ENCODE data around the gene EXOSC1.

DNA sequence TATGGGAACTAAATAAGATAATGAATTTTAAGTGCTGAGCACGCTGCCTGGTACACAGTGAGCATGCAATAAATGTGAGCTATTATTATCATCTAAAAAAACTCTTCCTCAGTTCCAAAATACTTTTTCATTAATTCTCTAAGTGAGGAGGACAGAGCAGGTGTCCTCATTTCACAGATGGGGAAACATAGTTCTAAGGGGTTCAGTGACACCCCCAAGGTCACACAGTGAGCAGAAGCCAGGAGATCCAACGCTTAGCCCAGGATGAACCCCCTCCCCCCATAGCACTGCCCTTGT lies 37.9 kb downstream of the EXOSC1 start:
- TF ChIP-seq, protein P1, sequence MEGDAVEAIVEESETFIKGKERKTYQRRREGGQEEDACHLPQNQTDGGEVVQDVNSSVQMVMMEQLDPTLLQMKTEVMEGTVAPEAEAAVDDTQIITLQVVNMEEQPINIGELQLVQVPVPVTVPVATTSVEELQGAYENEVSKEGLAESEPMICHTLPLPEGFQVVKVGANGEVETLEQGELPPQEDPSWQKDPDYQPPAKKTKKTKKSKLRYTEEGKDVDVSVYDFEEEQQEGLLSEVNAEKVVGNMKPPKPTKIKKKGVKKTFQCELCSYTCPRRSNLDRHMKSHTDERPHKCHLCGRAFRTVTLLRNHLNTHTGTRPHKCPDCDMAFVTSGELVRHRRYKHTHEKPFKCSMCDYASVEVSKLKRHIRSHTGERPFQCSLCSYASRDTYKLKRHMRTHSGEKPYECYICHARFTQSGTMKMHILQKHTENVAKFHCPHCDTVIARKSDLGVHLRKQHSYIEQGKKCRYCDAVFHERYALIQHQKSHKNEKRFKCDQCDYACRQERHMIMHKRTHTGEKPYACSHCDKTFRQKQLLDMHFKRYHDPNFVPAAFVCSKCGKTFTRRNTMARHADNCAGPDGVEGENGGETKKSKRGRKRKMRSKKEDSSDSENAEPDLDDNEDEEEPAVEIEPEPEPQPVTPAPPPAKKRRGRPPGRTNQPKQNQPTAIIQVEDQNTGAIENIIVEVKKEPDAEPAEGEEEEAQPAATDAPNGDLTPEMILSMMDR (IDR thresholded peaks at IDR 0.05; ENCODE audit: low read depth, low read length) = no peak
- no peak for TF ChIP-seq EZH2phosphoT487 (IDR thresholded peaks at IDR 0.05; ENCODE audit: low read depth)
